ENCODE data around the gene RAB7A. TPM values are rescaled to one million over a fixed set of nuclear protein-coding genes. Genes with fewer than 3 reads are reported as not detected.
"Not testable (repeated sequence)": the region's sequence is repeated elsewhere in the genome, so short reads cannot be mapped to it uniquely, and the experiment has no call there.

The RAB7A gene
- total and polyA plus RNA-seq, 12 donors = 76.7 to 446 (median 133) TPM

DNA sequence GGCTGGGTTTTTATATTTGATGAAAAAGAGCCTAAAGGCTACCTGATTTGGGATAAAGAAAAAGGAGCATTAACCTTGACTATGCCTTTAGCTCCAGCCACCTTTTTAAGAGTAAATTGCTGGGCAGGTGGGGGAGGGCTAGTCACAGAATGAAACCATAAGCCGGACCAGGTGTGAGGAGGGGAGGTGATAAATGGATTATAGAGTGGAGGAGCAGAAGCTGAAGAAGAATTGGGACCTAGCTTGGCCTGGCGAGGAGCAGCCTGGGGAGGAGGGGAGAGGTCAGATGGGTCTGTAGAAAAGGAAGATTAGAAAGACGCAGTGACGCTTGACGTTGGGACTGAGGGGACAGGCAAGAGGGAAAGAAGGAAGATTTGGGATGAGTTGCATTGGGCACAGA is 107.0 kb downstream of the RAB7A start:
- DNase-seq; H3K9me3 ChIP-seq (replicated peaks in 1 of 3); H3K36me3 ChIP-seq (replicated peaks in 1 of 2); H3K4me3 ChIP-seq; H3K4me1 ChIP-seq (replicated peaks in 1 of 2); H3K27ac ChIP-seq; intact Hi-C loops (cut with DNase I); H3K27me3 ChIP-seq: not testable (repeated sequence)
- WGBS, 4 donors = 77 to 89% (median 83%) methylated on average over 5 of the region's 5 CpGs

DNA sequence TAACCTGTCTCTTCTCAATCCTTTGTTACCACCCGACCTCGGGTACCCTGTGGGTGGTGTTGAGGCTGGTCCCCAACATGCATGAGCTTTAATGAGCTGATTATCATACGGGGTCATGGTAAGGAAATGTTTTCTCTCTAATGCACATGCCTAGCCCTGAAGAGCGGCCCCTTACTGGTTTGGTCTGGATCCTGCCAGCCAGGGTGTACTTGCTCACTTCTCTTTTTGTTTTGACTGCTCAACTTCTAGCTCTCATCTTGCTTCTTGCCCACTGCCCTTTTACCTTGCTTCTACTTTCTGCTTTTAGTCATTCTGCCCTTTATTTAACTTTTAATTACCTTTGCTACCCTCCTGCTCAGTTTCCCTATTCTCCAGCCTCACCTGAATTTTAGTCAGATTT is 109.1 kb downstream of the RAB7A start:
- no peaks in the 10 kb centered on the region for H3K4me1 ChIP-seq (replicated peaks in 1 of 2)
- no peaks in the 10 kb centered on the region for H3K27me3 ChIP-seq
- intact Hi-C loops (cut with DNase I) = no loop called here
- H3K36me3 ChIP-seq (replicated peaks in 1 of 2) = no peaks in the 10 kb centered on the region
- 85 to 91% (median 88%) methylated on average over 4 of the region's 4 CpGs for WGBS, 4 donors
- no peak overlapping the region for H3K4me3 ChIP-seq
- H3K27ac ChIP-seq = no peak overlapping the region
- DNase-seq = no peak
- H3K9me3 ChIP-seq (replicated peaks in 1 of 3) = no peaks in the 10 kb centered on the region
- TF ChIP-seq POLR2A (IDR thresholded peaks at IDR 0.05) = no peak
- TF ChIP-seq, protein P1, sequence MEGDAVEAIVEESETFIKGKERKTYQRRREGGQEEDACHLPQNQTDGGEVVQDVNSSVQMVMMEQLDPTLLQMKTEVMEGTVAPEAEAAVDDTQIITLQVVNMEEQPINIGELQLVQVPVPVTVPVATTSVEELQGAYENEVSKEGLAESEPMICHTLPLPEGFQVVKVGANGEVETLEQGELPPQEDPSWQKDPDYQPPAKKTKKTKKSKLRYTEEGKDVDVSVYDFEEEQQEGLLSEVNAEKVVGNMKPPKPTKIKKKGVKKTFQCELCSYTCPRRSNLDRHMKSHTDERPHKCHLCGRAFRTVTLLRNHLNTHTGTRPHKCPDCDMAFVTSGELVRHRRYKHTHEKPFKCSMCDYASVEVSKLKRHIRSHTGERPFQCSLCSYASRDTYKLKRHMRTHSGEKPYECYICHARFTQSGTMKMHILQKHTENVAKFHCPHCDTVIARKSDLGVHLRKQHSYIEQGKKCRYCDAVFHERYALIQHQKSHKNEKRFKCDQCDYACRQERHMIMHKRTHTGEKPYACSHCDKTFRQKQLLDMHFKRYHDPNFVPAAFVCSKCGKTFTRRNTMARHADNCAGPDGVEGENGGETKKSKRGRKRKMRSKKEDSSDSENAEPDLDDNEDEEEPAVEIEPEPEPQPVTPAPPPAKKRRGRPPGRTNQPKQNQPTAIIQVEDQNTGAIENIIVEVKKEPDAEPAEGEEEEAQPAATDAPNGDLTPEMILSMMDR (IDR thresholded peaks at IDR 0.05) = no peak

DNA sequence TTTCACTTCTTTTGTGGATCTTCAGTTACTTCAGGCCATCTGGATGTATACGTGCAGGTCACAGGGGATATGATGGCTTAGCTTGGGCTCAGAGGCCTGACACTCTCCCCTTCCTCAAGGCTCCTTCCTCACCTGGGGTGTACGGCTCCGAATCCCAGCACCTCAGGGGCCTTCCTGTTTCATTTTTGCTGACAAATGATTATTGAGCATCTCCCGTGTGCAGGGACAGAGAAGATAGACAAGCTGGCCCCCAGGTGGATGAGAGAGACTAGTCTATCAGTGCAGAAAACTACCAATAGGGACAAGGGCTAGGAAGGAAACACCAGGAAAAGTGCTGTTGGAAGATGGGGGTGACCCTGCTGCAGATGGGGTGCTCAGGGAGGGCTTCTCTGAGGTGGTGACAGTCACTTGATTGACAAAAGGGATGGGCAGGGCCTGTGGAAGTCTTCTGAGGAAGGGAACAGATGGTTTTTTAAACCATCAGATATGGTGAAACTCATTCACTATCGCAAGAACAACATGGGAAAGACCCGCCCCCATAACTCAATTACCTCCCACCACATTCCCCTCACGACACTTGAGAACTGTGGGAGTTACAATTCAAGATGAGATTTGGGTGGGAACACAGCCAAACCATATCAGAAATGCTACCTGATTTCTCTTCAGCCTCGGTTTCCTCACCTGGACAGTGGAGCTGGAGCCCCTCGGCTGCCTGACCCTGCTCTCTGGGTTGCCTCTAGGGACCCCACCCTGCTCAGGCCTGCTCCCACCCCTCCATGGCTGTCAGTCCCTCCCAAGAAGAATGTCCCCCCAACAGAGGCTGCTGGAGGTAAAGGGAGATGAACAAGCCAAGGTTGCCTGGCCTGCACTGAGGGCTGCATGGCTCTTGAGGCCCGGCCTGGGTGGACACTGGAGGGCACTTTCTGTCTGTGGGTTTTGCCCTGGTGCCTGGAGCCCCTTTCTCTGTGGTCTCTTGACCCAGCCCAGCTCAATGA is 116.2 kb downstream of the RAB7A start:
- 81 to 91% (median 86%) methylated on average over 9 to 10 of the region's 10 CpGs for WGBS, 4 donors
- Histone ChIP-seq H3K4me3 (no peak overlapping the region), H3K27me3 (no peaks in the 10 kb centered on the region), H3K36me3 (replicated peaks in 1 of 2) (no peaks in the 10 kb centered on the region), H3K9me3 (replicated peaks in 1 of 3) (no peaks in the 10 kb centered on the region), H3K4me1 (replicated peaks in 1 of 2) (peaks cover 7 to 10% of the 10 kb centered on the region in 2 donors), H3K27ac (no peak overlapping the region)
- DNase-seq = no peak
- intact Hi-C loops (cut with DNase I) = no loop called here
- TF ChIP-seq POLR2A (IDR thresholded peaks at IDR 0.05) = no peak
- TF ChIP-seq, protein P1 (IDR thresholded peaks at IDR 0.05) = no peak

DNA sequence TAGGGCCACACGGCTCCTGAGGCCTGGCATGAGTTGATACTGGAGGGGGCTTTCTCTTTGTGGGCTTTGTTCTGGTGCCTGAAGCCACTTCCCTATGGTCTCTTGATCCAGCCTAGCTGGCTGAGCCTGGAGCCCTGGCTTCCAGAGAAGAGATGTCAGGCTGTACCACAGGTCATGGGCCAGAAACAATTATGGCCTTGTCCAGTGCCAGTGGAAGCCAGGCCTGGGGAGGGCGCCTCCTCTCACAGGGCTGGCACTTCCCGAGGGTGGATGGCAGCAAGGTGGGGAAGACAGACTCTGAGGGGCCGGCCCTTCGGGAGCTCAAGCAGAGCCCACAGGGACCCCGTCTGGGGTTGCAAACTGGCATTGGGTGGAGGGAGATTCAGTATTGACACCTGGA is 118.5 kb downstream of the RAB7A start:
- 73 to 100% (median 95%) methylated on average over 1 to 6 of the region's 6 CpGs for WGBS, 4 donors
- H3K4me3 ChIP-seq = no peak overlapping the region

More for the DNA sequence above, 118.5 kb downstream of the RAB7A start:
- Histone ChIP-seq H3K4me1 (replicated peaks in 1 of 2) (peaks cover 7 to 10% of the 10 kb centered on the region in 2 donors), H3K27me3 (no peaks in the 10 kb centered on the region), H3K36me3 (replicated peaks in 1 of 2) (no peaks in the 10 kb centered on the region), H3K9me3 (replicated peaks in 1 of 3) (no peaks in the 10 kb centered on the region), H3K27ac (no peak overlapping the region)
- no peak for TF ChIP-seq POLR2A (IDR thresholded peaks at IDR 0.05)
- TF ChIP-seq, protein P1 (IDR thresholded peaks at IDR 0.05) = no peak
- no peak for DNase-seq
- intact Hi-C loops (cut with DNase I) = no loop called here
